ENCODE results near the gene PIP4P1. TPM values are rescaled to one million over a fixed set of nuclear protein-coding genes. Genes with fewer than 3 reads are reported as not detected.
A peak's percentile ranks its signal among the peaks of the same experiment; 100 is the strongest.

The PIP4P1 gene
- total and polyA plus RNA-seq, 9 of the 15 experiments (the other 6 are each of a cell fraction or from before 2014, with no cell fraction given) = 5.3 to 20.9 (median 10.7) TPM

- no peak for TF ChIP-seq ZMIZ1 (IDR thresholded peaks at IDR 0.05; ENCODE audit: low read depth in 2 of 2, low read length in 2 of 2)
- TF ChIP-seq, protein P1, sequence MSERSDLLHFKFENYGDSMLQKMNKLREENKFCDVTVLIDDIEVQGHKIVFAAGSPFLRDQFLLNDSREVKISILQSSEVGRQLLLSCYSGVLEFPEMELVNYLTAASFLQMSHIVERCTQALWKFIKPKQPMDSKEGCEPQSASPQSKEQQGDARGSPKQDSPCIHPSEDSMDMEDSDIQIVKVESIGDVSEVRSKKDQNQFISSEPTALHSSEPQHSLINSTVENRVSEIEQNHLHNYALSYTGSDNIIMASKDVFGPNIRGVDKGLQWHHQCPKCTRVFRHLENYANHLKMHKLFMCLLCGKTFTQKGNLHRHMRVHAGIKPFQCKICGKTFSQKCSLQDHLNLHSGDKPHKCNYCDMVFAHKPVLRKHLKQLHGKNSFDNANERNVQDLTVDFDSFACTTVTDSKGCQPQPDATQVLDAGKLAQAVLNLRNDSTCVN (CRISPR knock-in tag; IDR thresholded peaks at IDR 0.05) = no peak
- no peak for TF ChIP-seq ZNF77 (CRISPR knock-in tag; IDR thresholded peaks at IDR 0.05)
- TF ChIP-seq HDAC1 (IDR thresholded peaks at IDR 0.05) = peak in 1 of 2 experiments; percentile 96; a peak in 2 of 4 replicates
- TF ChIP-seq USF1 (CRISPR knock-in tag; IDR thresholded peaks at IDR 0.05) = peak; percentile 100
- TF ChIP-seq PTRF (tag; IDR thresholded peaks at IDR 0.05) = no peak
- TF ChIP-seq ZNF695 (CRISPR knock-in tag; IDR thresholded peaks at IDR 0.05) = no peak
- TF ChIP-seq CCNT2 (IDR thresholded peaks at IDR 0.05; ENCODE audit: borderline replicate concordance, extremely low read depth, insufficient read length, low read depth, low read length) = no peak
- TF ChIP-seq ZNF197 (CRISPR knock-in tag; IDR thresholded peaks at IDR 0.05; ENCODE audit: low read depth) = no peak
- TF ChIP-seq NFE2L1 (tag; IDR thresholded peaks at IDR 0.05; ENCODE audit: borderline replicate concordance, low read depth) = no peak
- TF ChIP-seq ESRRB (CRISPR knock-in tag; IDR thresholded peaks at IDR 0.05; ENCODE audit: borderline replicate concordance) = no peak
- TF ChIP-seq TRIM24 (IDR thresholded peaks at IDR 0.05) = peak in 1 of 2 experiments; percentile 57; a peak in 1 of 4 replicates
- TF ChIP-seq CXXC5 (CRISPR knock-in tag; IDR thresholded peaks at IDR 0.05) = peak; percentile 94
- peak; percentile 95 for TF ChIP-seq POLR2G (IDR thresholded peaks at IDR 0.05; ENCODE audit: low read depth, low read length)
- peak; percentile 82 for TF ChIP-seq EGR1 (conservative IDR thresholded peaks at IDR 0.05)
- TF ChIP-seq ZFX (CRISPR knock-in tag; IDR thresholded peaks at IDR 0.05) = peak; percentile 69
- TF ChIP-seq NR0B1 (IDR thresholded peaks at IDR 0.05; ENCODE audit: partially characterized antibody) = no peak
- TF ChIP-seq TRIM25 (IDR thresholded peaks at IDR 0.05; ENCODE audit: borderline replicate concordance) = no peak
- TF ChIP-seq OTX1 (CRISPR knock-in tag; IDR thresholded peaks at IDR 0.05) = no peak
These were observed 6.5 kb downstream of the PIP4P1 start, which contains the start of the genes APEX1 and OSGEP (continued) for GRCh38 chr14:20454516-20455354.
